Measurements from ENCODE around the gene ADGRL2. TPM values are rescaled to one million over a fixed set of nuclear protein-coding genes. Genes with fewer than 3 reads are reported as not detected.

The ADGRL2 gene
- total RNA-seq, 1 experiment from 2014 or later: 0.51 TPM

GRCh38 chr1:81838600-81839218 lies 38.0 kb downstream of the ADGRL2 start:
- ATAC-seq: no peak
- Histone ChIP-seq H4K20me1 (ENCODE audit: low read length) (no peaks in the 10 kb centered on the region), H2AFZ (ENCODE audit: low read length) (no peak overlapping the region), H3K9me2 (replicated peaks; ENCODE audit: low read length) (no peaks in the 10 kb centered on the region), H3K4me2 (ENCODE audit: low read length) (no peak overlapping the region), H3K79me2 (ENCODE audit: low read length) (no peaks in the 10 kb centered on the region), H3K36me3 (ENCODE audit: low read depth, low read length) (no peaks in the 10 kb centered on the region), H3F3A (ENCODE audit: low read length, unreplicated experiment) (no peaks in the 10 kb centered on the region), H3K4me1 (ENCODE audit: insufficient read depth, low read length) (no peaks in the 10 kb centered on the region), H3K27ac (ENCODE audit: low read length) (no peak overlapping the region), H3K4me3 (ENCODE audit: low read length) (no peak overlapping the region), H3K9me3 (ENCODE audit: low read length) (no peaks in the 10 kb centered on the region), H3K27me3 (ENCODE audit: low read length) (peaks cover 73% of the 10 kb centered on the region), H3K9ac (ENCODE audit: low read length) (no peak overlapping the region)
- no TSS peak for BruUV-seq (replicated peaks)
- DNase-seq: no peak
- intact Hi-C loops (cut with micrococcal nuclease): no loop called here
- CTCF ChIA-PET: no interaction called here
- TF ChIP-seq, protein P1, sequence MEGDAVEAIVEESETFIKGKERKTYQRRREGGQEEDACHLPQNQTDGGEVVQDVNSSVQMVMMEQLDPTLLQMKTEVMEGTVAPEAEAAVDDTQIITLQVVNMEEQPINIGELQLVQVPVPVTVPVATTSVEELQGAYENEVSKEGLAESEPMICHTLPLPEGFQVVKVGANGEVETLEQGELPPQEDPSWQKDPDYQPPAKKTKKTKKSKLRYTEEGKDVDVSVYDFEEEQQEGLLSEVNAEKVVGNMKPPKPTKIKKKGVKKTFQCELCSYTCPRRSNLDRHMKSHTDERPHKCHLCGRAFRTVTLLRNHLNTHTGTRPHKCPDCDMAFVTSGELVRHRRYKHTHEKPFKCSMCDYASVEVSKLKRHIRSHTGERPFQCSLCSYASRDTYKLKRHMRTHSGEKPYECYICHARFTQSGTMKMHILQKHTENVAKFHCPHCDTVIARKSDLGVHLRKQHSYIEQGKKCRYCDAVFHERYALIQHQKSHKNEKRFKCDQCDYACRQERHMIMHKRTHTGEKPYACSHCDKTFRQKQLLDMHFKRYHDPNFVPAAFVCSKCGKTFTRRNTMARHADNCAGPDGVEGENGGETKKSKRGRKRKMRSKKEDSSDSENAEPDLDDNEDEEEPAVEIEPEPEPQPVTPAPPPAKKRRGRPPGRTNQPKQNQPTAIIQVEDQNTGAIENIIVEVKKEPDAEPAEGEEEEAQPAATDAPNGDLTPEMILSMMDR (conservative IDR thresholded peaks at IDR 0.05; ENCODE audit: low read depth, low read length): no peak
- no peak for TF ChIP-seq EZH2 (IDR thresholded peaks at IDR 0.05; ENCODE audit: low read length, unreplicated experiment)
- TF ChIP-seq EZH2phosphoT487 (IDR thresholded peaks at IDR 0.05; ENCODE audit: borderline replicate concordance, low read length): no peak
- POLR2A ChIA-PET (ENCODE audit: unreplicated experiment): no interaction called here

DNA sequence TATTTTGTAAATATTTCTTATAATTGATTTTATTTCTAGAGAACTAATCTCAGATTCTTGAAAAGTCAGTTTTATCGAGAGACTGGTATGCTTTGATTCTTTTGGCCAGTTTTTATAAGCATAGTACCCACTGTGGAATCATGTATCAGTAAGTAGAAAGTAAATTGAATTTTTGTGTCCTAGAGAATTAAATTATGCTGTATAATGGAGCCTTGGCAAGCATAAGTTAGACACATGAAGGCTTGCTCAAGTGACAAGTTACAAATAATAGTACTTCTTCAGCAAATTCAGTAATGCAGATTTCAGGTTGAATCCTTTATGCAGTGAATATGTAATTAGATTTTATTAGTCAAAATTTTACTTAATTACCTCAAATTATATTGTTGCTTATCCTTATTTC lies 40.1 kb downstream of the ADGRL2 start:
- Histone ChIP-seq H3K79me2 (ENCODE audit: low read length) (no peaks in the 10 kb centered on the region), H3K4me3 (ENCODE audit: low read length) (no peak overlapping the region), H3K4me1 (ENCODE audit: insufficient read depth, low read length) (no peaks in the 10 kb centered on the region), H3K4me2 (ENCODE audit: low read length) (no peak overlapping the region), H3K27me3 (ENCODE audit: low read length) (peaks cover 65% of the 10 kb centered on the region), H3K9me3 (ENCODE audit: low read length) (no peaks in the 10 kb centered on the region), H3F3A (ENCODE audit: low read length, unreplicated experiment) (no peaks in the 10 kb centered on the region), H3K9me2 (replicated peaks; ENCODE audit: low read length) (no peaks in the 10 kb centered on the region), H2AFZ (ENCODE audit: low read length) (no peak overlapping the region), H4K20me1 (ENCODE audit: low read length) (no peaks in the 10 kb centered on the region), H3K27ac (ENCODE audit: low read length) (no peak overlapping the region), H3K36me3 (ENCODE audit: low read depth, low read length) (no peaks in the 10 kb centered on the region), H3K9ac (ENCODE audit: low read length) (no peak overlapping the region)
- ATAC-seq (no peak), DNase-seq (no peak)
- ChIA-PET POLR2A (ENCODE audit: unreplicated experiment) (no interaction called here), CTCF (no interaction called here)
- no TSS peak for BruUV-seq (replicated peaks)
- TF ChIP-seq EZH2 (IDR thresholded peaks at IDR 0.05; ENCODE audit: low read length, unreplicated experiment): no peak
- TF ChIP-seq EZH2phosphoT487 (IDR thresholded peaks at IDR 0.05; ENCODE audit: borderline replicate concordance, low read length): no peak
- TF ChIP-seq, protein P1 (conservative IDR thresholded peaks at IDR 0.05; ENCODE audit: low read depth, low read length): no peak
- intact Hi-C loops (cut with micrococcal nuclease): no loop called here

- no TSS peak for BruUV-seq (replicated peaks)
- H3K27me3 ChIP-seq (ENCODE audit: low read length): peaks cover 64% of the 10 kb centered on the region
- H3K9ac ChIP-seq (ENCODE audit: low read length): no peak overlapping the region
- TF ChIP-seq, protein P1 (conservative IDR thresholded peaks at IDR 0.05; ENCODE audit: low read depth, low read length): no peak
- TF ChIP-seq EZH2phosphoT487 (IDR thresholded peaks at IDR 0.05; ENCODE audit: borderline replicate concordance, low read length) (no peak), EZH2 (IDR thresholded peaks at IDR 0.05; ENCODE audit: low read length, unreplicated experiment) (no peak)
- H3K4me3 ChIP-seq (ENCODE audit: low read length): no peak overlapping the region
- no peaks in the 10 kb centered on the region for H3K79me2 ChIP-seq (ENCODE audit: low read length)
- H3K36me3 ChIP-seq (ENCODE audit: low read depth, low read length): no peaks in the 10 kb centered on the region
- no peak overlapping the region for H3K27ac ChIP-seq (ENCODE audit: low read length)
- no peak for ATAC-seq
- DNase-seq: no peak
- intact Hi-C loops (cut with micrococcal nuclease): no loop called here
- H3K4me2 ChIP-seq (ENCODE audit: low read length): no peak overlapping the region
- H3K9me3 ChIP-seq (ENCODE audit: low read length): no peaks in the 10 kb centered on the region
- no peaks in the 10 kb centered on the region for H3K9me2 ChIP-seq (replicated peaks; ENCODE audit: low read length)
- H4K20me1 ChIP-seq (ENCODE audit: low read length): no peaks in the 10 kb centered on the region
- POLR2A ChIA-PET (ENCODE audit: unreplicated experiment): no interaction called here
- H2AFZ ChIP-seq (ENCODE audit: low read length): no peak overlapping the region
- no peaks in the 10 kb centered on the region for H3K4me1 ChIP-seq (ENCODE audit: insufficient read depth, low read length)
- no peaks in the 10 kb centered on the region for H3F3A ChIP-seq (ENCODE audit: low read length, unreplicated experiment)
- CTCF ChIA-PET: no interaction called here
Measured at GRCh38 chr1:81841795-81842194, 41.1 kb downstream of the ADGRL2 start.

Measured in PC-3 (cell line).